Measurements from ENCODE around the gene PNPLA3.

The PNPLA3 gene

GRCh38 chr22:43921370-43921769 is 2.2 kb upstream of the PNPLA3 start:
- no peak for TF ChIP-seq CTCF (IDR thresholded peaks at IDR 0.05; ENCODE audit: control insufficient read depth, insufficient read depth, low read depth, low read length, missing control alignments)
- no peak overlapping the region for H3K4me3 ChIP-seq (ENCODE audit: control insufficient read depth, low read depth, low read length)
- DNase-seq (ENCODE audit: low read depth): no peak

- no peak overlapping the region for H3K4me3 ChIP-seq (ENCODE audit: control insufficient read depth, low read depth, low read length)
- TF ChIP-seq CTCF (IDR thresholded peaks at IDR 0.05; ENCODE audit: control insufficient read depth, insufficient read depth, low read depth, low read length, missing control alignments): no peak
- DNase-seq (ENCODE audit: low read depth): no peak
Measured at GRCh38 chr22:43922123-43922522, 1.5 kb upstream of the PNPLA3 start.

- DNase-seq (ENCODE audit: low read depth): no peak
- no peak for TF ChIP-seq CTCF (IDR thresholded peaks at IDR 0.05; ENCODE audit: control insufficient read depth, insufficient read depth, low read depth, low read length, missing control alignments)
Measured at GRCh38 chr22:43923191-43923590, 414 bp upstream of the PNPLA3 start.

GRCh38 chr22:43924877-43925276 is 1.3 kb downstream of the PNPLA3 start:
- H3K4me3 ChIP-seq (ENCODE audit: control insufficient read depth, low read depth, low read length): no peak overlapping the region
- no peak for TF ChIP-seq CTCF (IDR thresholded peaks at IDR 0.05; ENCODE audit: control insufficient read depth, insufficient read depth, low read depth, low read length, missing control alignments)
- no peak for DNase-seq (ENCODE audit: low read depth)

More at GRCh38 chr22:43923191-43923590, 414 bp upstream of the PNPLA3 start:
- peak overlapping the region; percentile 46 for H3K4me3 ChIP-seq (ENCODE audit: control insufficient read depth, low read depth, low read length)

- no peak overlapping the region for H3K4me3 ChIP-seq (ENCODE audit: control insufficient read depth, low read depth, low read length)
- no peak for TF ChIP-seq CTCF (IDR thresholded peaks at IDR 0.05; ENCODE audit: control insufficient read depth, insufficient read depth, low read depth, low read length, missing control alignments)
- DNase-seq (ENCODE audit: low read depth): no peak
Measured at GRCh38 chr22:43925433-43926348, 2.1 kb downstream of the PNPLA3 start.

GRCh38 chr22:43926349-43926710 is 2.7 kb downstream of the PNPLA3 start:
- no peak for TF ChIP-seq CTCF (IDR thresholded peaks at IDR 0.05; ENCODE audit: control insufficient read depth, insufficient read depth, low read depth, low read length, missing control alignments)
- no peak overlapping the region for H3K4me3 ChIP-seq (ENCODE audit: control insufficient read depth, low read depth, low read length)
- DNase-seq (ENCODE audit: low read depth): no peak

Measured in AG09309 (cell line).